CD4-positive, alpha-beta T cell treated with Interferon alpha-2 for 1 hour (primary cell): ENCODE measurements around the gene TEX19.
"Not testable (repeated sequence)": the region's sequence is repeated elsewhere in the genome, so short reads cannot be mapped to it uniquely, and the experiment has no call there.

ENCODE experiments used
- DNase-seq, 2 donors: peaks; one replicate each; pipeline ENCODE4 v3.0.0-alpha.2; 2020 to 2022

TEX19 gene

DNA sequence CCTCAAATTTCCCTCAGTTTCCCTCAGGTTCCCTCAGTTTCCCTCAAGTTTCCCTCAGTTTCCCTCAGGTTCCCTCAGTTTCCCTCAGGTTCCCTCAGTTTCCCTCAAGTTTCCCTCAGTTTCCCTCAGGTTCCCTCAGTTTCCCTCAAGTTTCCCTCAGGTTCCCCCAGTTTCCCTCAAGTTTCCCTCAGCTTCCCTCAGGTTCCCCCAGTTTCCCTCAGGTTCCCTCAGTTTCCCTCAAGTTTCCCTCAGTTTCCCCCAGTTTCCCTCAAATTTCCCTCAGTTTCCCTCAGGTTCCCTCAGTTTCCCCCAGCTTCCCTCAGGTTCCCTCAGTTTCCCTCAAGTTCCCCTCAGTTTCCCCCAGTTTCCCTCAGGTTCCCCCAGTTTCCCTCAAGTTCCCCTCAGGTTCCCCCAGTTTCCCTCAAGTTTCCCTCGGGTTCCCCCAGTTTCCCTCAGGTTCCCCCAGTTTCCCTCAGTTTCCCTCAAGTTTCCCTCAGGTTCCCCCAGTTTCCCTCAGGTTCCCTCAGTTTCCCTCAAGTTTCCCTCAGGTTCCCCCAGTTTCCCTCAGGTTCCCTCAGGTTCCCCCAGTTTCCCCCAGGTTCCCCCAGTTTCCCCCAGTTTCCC is 516 bp downstream of the TEX19 start:
- not testable (repeated sequence) for DNase-seq

DNA sequence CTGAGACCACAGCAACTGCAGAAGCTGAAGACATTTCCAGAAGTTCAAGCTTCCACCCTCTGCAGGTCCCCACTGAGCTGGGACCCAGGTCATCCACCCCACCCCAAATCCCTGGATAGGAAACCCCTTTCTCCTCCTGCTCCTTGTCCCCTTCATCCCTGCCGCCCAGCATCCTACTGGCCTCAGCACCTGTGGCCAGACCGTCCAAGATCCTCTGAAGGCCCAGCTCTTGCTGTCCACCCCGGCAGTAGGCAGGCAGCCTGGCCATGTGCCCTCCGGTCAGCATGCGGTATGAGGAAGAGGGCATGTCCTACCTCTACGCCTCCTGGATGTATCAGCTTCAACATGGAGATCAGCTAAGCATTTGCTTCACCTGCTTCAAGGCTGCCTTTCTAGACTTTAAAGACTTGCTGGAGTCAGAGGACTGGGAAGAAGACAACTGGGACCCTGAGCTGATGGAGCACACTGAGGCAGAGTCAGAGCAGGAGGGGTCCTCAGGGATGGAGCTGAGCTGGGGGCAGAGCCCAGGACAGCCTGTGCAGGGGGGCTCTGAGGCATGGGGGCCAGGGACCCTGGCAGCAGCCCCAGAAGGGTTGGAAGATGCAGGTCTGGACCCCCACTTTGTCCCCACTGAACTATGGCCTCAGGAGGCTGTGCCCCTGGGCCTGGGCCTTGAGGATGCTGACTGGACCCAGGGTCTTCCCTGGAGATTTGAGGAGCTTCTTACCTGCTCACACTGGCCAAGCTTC is 3.0 kb downstream of the TEX19 start:
- DNase-seq, result no peak

DNA sequence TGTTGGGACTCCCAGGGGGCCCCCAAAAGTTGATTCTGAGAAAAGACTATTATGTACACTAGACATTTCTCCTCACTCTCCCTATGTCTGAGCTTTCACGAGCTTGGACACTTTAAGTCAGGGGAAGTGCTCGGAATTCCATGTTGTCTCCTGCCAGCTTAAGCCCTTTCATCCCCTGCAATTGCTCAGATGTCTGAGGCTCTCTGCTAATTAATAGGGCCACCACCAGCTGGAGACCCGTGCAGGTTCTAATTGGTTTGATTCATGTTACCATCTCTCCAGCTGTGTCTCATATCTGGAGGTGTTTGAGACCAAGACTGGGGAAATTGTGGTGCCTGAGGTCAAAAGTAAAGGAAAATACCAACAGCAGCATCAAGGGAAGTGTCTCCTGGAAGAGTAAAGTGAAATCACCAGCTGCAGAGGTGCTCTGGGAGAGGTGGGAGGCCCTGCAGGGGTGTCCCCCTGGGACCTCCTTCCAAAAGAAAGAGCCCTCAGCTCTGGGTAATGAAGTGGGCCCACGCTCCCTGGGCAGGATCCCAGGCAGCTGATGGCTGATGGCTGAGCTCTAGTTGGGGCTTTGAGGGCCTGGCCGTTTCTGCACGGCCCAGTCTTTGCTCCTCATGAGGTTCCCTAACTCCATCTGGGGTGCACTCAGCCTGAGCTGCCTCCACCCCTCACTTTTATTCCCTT is 6.7 kb downstream of the TEX19 start:
- no peak for DNase-seq

DNA sequence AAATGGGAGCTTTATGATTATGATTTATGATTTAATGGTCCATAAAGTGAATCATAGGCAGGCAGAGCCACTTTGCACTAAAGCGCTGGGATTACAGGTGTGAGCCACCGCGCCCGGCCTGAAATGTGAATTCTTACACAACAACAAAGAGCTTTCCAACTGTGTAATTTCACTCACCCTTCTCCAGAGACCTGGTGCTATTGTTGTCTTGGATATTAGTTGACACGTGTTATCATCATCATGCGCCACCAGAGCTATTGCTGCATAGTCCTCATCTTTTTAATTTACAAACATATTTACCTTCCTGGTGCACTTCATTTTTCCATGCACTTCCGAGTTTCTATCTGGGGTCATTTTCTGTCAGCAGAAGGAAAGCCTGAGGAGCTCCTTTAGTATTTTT is 7.7 kb downstream of the TEX19 start:
- DNase-seq, result no peak

DNA sequence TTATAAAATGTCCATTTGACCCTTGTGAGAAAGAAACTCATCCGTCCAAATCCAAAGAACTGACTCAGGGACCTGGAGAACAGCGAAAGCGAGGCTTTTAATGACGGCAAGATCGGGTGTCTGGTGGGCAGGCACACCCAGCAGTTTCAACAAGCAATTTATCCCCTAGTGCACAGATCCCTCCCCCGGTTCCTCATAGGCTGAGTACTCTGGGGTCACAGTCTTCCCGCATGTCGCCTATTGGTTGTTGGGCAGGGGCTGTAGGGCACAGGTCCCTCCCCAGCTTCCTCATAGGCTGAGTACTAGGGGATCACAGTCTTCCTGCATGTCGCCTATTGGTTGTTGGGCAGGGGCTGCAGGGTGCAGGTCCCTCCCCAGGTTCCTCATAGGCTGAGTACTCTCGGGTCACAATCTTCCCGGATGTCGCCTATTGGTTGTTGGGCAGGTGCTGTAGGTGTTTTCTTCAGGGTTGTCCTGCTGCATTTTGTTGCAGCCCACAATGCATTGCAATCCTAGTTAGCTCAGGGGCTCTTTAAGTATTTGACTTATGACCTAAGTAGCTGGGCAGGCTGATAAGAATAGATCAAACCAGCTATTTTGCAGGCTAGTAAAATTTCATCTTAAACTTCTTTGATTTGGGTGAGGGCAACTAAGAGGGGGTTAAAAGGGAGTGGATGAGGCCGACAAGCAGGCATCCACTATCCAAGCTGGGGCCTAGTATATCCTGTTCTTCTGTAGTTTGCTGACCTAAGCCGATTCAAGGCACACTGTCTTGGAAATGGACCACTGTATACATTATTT is 8.9 kb downstream of the TEX19 start:
- no peak for DNase-seq

DNA sequence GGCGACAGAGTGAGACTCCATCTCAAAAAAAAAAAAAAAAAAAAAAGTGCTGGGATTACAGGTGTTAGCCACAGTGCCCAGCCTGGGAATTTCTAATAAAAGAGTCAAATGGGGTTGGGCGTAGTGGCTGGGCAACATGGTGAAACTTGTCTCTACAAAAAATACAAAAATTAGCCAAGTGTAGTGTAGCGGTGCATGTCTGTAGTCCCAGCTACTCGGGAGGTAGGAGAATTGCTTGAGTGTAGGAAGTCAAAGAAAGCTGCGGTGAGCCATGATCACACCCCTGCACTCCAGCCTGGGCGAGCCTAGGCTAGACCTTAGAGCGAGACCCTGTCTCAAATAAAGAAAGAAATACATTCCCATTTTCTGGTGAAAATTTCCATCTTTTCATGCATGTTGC is 10.2 kb downstream of the TEX19 start:
- DNase-seq, result no peak

DNA sequence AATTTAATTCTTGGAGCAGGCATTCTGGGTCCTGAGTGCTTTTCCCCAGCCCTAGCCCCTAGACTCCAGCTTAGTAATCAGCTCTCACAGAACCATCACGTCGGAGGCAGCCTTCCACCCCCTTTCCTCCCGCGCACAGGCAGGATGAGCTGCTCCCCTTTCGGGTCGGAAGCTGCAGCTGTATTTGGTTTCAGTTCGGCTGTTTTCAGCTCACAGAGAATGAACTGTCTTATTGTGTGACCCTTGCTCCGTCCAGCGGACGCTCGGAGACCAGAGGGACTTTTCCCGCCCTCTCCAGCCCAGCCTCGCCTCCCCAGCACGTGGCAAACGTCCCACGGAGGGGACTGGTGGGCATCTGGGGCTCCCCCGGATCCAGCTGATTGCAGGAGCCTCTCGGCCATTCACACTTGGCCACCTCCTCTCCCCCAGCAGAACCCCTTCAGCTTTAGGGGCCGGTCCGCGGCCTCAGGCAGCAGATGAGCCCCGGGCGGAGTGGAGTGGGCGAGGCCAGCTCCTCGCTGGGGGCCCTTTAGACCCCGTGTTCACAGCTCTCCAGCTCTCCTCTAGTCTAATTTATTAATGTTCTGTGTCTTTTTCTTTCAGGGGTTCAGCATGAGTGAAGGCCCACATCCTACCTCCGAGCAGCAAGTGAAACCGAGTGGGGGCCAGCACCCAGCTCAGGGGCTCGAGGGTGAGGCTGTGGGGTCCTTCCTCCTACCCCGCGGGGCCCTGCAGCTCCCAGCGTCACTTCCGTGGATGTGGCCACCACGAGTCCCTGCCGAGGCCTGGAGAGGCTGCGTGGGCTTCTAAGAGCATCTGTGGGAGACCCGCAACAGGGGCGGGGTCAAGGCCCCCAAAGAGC is 11.7 kb downstream of the TEX19 start:
- peak in 1 of 2 donors; percentile 16 for DNase-seq

DNA sequence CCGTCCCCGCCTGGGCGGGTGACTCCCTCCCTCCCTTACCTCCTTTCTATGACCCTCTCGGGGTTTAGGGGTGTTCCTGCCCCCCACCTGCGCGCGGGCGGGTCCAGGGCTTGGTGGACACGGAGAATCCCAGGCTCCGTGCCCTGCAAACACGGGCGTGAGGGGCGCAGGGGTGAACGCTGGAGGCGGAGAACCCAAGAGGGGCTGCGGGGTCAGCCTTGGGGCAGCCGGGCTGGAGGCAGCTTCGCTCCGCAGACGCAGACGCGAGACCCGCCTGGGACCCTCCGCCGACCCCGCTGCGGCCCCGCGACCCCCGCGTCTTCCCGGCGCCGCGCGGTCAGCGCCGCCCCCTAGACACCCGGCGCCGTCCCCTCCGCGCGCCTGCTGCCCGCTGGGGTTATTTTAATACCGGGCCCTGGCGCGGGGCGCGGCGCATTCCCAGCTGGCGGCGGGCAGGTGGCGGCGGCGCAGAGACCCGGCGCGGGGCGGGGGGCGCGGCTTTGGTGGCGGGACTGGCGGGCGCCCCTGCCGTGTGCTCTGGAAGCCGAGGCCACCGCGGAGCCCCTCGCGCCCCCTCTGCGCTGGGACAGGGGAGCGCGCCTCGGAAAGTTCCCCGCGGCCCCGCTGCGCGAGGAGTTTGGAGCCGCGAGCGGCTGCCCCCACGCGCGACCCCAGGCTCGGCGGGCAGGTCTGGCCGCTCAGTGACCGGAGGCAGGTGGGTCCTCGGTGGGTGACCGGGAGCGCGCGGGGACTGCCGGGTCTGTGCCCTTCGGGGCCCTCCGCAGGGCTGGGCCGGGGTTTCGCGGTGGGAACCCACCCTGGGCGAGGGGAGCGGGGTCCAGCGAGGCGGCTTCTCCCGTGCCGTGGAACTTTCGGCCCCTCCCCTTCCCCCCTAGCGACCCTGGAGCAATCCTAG is 12.5 kb downstream of the TEX19 start, which contains the start of gene UTS2R:
UTS2R (plus strand) TSS at position 433 of the 916 bp plus-strand sequence. CDS start 2,560 bp downstream, outside the sequence.
- DNase-seq, result no peak

DNA sequence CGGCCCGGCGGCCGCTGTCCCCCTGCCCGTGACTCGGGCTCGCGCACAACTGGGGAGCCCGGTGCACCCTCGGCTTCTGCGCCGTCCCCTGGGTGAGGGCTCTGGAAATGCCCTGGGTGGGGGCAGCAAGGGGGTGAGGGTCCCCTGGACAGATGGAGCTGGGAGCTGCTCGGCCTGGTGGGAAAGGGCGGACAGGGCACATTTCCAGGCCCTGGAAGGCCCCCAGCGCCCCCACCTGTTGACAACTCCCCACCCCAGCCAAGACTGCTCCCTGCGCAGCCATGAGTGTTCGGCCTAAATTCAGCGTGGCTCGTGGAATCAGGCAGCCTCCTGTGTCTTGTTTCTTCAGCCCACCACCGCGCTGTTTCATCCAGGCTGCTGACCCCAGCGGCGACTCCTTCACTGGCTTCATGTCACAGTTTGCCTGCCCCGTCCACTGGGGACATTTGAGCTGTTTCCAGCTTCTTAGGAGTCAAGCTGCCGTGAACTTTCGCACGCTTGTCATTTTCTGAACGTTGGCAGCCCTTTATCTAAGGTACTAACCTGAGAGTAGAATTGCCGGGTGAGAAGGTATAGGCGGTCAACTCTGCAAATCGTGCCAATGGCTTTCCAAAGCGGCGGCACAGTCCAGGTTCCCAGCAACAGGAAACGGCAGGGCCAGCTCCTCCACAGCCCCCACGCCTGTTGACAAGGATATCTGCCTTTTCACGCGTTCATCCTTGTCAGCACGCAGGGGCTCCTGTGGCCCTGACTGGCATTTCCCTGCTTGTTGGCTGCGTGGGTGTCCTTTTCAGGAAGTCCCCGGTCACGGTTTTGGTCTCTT is 13.4 kb downstream of the TEX19 start:
- no peak for DNase-seq

DNA sequence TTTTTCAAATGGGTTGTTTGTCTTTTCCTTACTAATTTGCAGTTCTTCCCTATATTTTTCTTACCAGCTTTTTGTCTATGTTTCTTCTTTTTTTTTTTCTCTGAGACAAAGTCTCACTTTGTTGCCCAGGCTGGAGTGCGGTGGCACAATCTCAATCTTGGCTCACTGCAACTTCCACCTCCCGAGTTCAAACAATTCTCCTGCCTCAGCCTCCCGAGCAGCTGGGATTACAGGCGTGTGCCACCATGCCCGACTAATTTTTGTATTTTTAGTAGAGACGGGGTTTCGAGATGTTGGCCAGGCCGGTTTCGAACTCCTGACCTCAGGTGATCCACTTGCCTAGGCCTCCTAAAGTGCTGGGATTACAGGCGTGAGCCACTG is 14.0 kb downstream of the TEX19 start:
- DNase-seq, result not testable (repeated sequence)

DNA sequence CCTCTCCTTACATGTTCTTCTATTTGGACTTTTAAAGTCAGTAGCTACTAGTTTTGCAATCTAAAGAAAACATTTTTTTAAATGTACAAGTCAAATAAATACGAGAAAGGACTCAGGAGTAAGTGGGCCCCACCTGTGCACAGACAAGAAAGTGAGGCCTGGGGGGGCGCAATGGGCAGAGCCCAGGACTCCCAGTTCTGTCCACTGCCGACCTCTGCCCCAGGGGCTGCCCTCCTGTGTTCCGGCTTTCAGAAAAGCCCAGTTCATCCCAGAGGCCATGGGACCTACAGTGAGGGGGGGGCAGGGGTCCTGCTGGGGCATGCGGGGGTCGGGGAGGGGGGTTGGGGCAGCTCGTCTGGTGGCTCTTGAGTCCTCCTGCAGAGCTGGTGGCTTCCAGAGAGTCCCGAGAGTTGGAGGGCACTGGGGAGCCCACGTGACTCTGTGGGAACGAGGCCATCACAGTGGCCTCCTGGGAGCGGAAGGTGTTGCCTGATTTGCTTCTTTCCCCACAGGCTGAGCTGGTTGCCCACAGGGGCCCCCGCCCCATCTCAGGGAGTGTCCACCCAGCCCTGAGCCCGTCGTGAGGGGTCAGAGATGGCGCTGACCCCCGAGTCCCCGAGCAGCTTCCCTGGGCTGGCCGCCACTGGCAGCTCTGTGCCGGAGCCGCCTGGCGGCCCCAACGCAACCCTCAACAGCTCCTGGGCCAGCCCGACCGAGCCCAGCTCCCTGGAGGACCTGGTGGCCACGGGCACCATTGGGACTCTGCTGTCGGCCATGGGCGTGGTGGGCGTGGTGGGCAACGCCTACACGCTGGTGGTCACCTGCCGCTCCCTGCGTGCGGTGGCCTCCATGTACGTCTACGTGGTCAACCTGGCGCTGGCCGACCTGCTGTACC is 14.9 kb downstream of the TEX19 start:
- no peak for DNase-seq

DNA sequence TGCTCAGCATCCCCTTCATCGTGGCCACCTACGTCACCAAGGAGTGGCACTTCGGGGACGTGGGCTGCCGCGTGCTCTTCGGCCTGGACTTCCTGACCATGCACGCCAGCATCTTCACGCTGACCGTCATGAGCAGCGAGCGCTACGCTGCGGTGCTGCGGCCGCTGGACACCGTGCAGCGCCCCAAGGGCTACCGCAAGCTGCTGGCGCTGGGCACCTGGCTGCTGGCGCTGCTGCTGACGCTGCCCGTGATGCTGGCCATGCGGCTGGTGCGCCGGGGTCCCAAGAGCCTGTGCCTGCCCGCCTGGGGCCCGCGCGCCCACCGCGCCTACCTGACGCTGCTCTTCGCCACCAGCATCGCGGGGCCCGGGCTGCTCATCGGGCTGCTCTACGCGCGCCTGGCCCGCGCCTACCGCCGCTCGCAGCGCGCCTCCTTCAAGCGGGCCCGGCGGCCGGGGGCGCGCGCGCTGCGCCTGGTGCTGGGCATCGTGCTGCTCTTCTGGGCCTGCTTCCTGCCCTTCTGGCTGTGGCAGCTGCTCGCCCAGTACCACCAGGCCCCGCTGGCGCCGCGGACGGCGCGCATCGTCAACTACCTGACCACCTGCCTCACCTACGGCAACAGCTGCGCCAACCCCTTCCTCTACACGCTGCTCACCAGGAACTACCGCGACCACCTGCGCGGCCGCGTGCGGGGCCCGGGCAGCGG is 15.7 kb downstream of the TEX19 start:
- DNase-seq, result no peak

DNA sequence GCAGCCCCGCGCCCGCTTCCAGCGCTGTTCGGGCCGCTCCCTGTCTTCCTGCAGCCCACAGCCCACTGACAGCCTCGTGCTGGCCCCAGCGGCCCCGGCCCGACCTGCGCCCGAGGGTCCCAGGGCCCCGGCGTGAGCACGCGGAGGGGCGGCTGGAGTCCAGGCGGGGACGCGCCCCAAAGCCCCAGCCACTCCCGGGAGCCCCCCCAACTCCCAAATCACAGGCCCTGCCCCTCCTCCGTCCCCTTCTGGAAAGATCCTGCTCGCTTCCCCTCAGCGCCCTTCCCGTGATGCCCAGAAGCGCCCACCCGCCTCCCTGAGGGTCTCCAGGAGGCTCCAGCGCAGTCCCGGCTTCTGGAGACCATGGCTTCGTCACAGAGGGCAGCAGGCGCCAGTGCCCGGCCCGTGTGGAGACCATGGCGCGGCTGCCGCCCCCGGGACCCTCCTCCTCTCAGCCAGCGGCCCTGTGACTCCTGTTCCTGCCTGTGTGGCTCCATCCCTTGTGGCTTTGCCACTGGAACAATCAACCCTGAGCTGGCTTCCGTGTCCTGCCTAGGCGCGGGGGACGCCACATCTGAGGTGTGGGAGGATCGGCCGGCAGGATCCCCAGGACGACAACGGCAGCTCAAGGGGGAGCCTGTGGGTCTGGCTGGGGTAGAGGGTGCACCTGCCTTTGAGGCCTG is 16.5 kb downstream of the TEX19 start:
- DNase-seq, result no peak

DNA sequence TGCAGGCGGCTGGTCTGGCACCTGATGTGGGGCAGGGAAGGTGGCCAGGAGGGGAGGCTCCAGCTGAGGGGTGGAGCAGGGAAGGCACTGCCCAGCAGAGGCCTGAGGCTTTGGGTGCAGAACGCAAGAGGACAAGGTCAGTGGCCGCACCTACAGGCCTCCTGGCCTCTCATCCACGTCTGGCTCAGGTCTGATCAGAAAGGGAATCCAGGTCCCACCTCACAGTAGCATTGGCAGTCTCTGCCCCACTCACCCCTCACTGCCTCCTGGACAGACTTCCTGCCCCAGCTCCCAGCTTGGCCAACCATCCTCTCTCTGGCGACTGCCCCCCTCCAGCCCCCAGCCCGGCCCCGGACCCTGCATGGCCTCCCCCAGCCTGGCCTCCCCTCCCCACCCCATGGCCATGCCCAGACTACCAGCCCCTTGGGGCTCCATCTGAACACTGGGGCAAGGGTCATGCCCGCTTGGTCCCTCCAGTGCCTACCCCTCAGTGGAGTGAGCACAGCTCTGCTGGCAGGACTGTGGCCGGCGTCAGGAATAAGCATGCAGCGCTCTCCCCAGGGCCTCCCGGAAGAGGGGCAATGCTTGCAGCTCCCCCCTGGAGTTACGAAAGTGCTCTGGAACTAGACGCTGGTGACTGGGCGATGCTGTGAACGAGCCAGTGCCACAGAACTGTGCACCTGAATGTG is 17.1 kb downstream of the TEX19 start:
- DNase-seq, result no peak

DNA sequence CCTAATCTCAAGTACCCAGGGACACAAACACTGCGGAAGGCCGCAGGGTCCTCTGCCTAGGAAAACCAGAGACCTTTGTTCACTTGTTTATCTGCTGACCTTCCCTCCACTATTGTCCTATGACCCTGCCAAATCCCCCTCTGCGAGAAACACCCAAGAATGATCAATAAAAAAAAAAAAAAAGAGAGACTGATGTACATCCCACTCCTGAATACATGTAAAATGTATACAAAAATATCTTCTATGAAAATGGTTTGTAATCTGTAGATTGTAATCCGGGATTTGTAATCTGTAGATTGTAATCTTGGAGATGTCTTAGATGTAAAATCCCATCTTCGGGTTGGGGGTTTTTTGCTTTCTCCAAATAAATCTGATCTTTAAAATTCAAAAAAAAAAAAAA is 18.2 kb downstream of the TEX19 start:
- DNase-seq, result not testable (repeated sequence)

DNA sequence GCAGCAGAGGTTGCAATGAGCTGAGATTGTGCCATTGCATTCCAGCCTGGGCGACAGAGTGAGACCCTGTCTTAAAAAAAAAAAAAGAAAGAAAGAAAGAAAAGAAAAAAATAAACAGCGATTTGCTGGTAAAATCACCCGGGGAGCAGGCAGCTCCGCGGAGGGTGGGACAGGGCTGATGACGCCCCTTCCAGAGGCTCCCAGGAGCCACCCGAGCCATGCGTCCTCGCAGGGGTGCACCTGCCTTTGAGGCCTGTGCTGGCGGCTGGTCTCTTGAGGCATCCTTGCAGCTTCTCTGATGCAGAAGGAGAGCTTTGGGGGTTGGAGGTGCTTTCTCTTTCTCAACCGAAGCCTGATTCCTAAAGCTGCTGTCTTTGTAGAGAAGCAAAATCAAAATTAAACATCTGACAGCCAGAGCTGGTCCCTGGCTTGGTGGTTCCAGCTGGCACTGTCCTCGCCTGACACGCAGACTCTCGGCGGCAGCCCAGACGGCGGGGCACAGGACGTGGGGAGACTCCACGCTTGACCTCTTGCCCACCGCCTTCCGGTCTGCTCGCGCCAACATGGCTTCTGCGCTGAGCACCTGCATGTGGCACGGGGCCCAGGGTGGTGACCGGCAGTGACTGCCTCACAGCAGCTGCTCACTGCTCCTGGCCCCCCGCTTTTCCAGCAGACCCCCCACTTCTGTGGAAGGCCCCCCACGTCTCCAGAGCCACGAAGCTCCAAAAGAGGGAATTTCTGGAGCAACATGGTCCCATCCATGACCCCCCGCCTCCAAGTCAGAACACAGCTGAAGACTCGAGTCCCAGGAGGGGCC is 19.1 kb downstream of the TEX19 start:
- no peak for DNase-seq
